Measurements from ENCODE around the gene TSHZ2.

The TSHZ2 gene

GRCh38 chr20:53247468-53248103, 275.4 kb downstream of the TSHZ2 start:
- DNase-seq (ENCODE audit: low read depth) = no peak
- no peak for TF ChIP-seq CTCF (conservative IDR thresholded peaks at IDR 0.05; ENCODE audit: low read depth, low read length)
- H3K4me3 ChIP-seq (ENCODE audit: low read depth, low read length) = no peak overlapping the region

GRCh38 chr20:53250456-53250855, 278.3 kb downstream of the TSHZ2 start:
- no peak for DNase-seq (ENCODE audit: low read depth)
- H3K4me3 ChIP-seq (ENCODE audit: low read depth, low read length) = no peak overlapping the region
- no peak for TF ChIP-seq CTCF (conservative IDR thresholded peaks at IDR 0.05; ENCODE audit: low read depth, low read length)

- no peak for DNase-seq (ENCODE audit: low read depth)
- no peak overlapping the region for H3K4me3 ChIP-seq (ENCODE audit: low read depth, low read length)
- no peak for TF ChIP-seq CTCF (conservative IDR thresholded peaks at IDR 0.05; ENCODE audit: low read depth, low read length)
Observed at GRCh38 chr20:53252002-53252401, 279.8 kb downstream of the TSHZ2 start.

- no peak overlapping the region for H3K4me3 ChIP-seq (ENCODE audit: low read depth, low read length)
- no peak for TF ChIP-seq CTCF (conservative IDR thresholded peaks at IDR 0.05; ENCODE audit: low read depth, low read length)
- DNase-seq (ENCODE audit: low read depth) = no peak
Observed at GRCh38 chr20:53253668-53254067, 281.5 kb downstream of the TSHZ2 start.

GRCh38 chr20:53255102-53255710, 283.0 kb downstream of the TSHZ2 start:
- H3K4me3 ChIP-seq (ENCODE audit: low read depth, low read length) = no peak overlapping the region
- DNase-seq (ENCODE audit: low read depth) = no peak
- TF ChIP-seq CTCF (conservative IDR thresholded peaks at IDR 0.05; ENCODE audit: low read depth, low read length) = no peak

- TF ChIP-seq CTCF (conservative IDR thresholded peaks at IDR 0.05; ENCODE audit: low read depth, low read length) = no peak
- no peak overlapping the region for H3K4me3 ChIP-seq (ENCODE audit: low read depth, low read length)
- no peak for DNase-seq (ENCODE audit: low read depth)
Observed at GRCh38 chr20:53258741-53259140, 286.6 kb downstream of the TSHZ2 start.

GRCh38 chr20:53260168-53260567, 288.0 kb downstream of the TSHZ2 start:
- no peak for DNase-seq (ENCODE audit: low read depth)
- TF ChIP-seq CTCF (conservative IDR thresholded peaks at IDR 0.05; ENCODE audit: low read depth, low read length) = no peak
- H3K4me3 ChIP-seq (ENCODE audit: low read depth, low read length) = no peak overlapping the region
